ENCODE results near the gene MAP2.

GRCh38 chr2:209391776-209392401 lies 32.0 kb upstream of the MAP2 start:
- no peak for TF ChIP-seq CTCF (IDR thresholded peaks at IDR 0.05)
- no peak for TF ChIP-seq POLR2A (IDR thresholded peaks at IDR 0.05)
- peak; percentile 24 for TF ChIP-seq POLR2AphosphoS5 (IDR thresholded peaks at IDR 0.05)
